Endodermal cell (in vitro differentiated cells): Measurements from ENCODE around the gene PPP1R1B. TPM values are rescaled to one million over a fixed set of nuclear protein-coding genes. Genes with fewer than 3 reads are reported as not detected.

Source experiments
- DNase-seq: peaks from one replicate; pipeline ENCODE4 v3.0.0-alpha.2; 2017
- H3K27ac ChIP-seq: 2 replicates; pipeline ENCODE4 v1.5.1; 2013; ENCODE audit warnings: mild to moderate bottlenecking, low read depth, low read length, moderate library complexity
- H3K27me3 ChIP-seq: 2 replicates; pipeline ENCODE4 v1.6.1; 2013; ENCODE audit warnings: mild to moderate bottlenecking, low read length, moderate library complexity; ENCODE audit not compliant: insufficient read depth, control insufficient read depth, poor library complexity, severe bottlenecking
- H3K36me3 ChIP-seq: 2 replicates; pipeline ENCODE4 v1.7.0; 2013; ENCODE audit warnings: mild to moderate bottlenecking, low read length, moderate library complexity; ENCODE audit not compliant: control insufficient read depth, insufficient read depth
- H3K4me1 ChIP-seq: one replicate; pipeline ENCODE4 v1.7.0; 2013; ENCODE audit warnings: low read length; ENCODE audit not compliant: control insufficient read depth, insufficient read depth
- H3K4me3 ChIP-seq: 2 replicates; pipeline ENCODE4 v1.5.1; 2013; ENCODE audit warnings: mild to moderate bottlenecking, low read length, moderate library complexity
- H3K9ac ChIP-seq: 2 replicates; pipeline ENCODE4 v1.6.1; 2013; ENCODE audit warnings: mild to moderate bottlenecking, low read length, moderate library complexity; ENCODE audit not compliant: poor library complexity, severe bottlenecking; ENCODE audit errors: extremely low read depth
- H3K9me3 ChIP-seq: 2 replicates; pipeline ENCODE4 v1.6.1; 2013; ENCODE audit warnings: mild to moderate bottlenecking, low read length, moderate library complexity; ENCODE audit not compliant: control insufficient read depth
- H3K27ac Mint-ChIP-seq: 2 replicates; pipeline ENCODE4 v1.8.0; 2020; ENCODE audit warnings: mixed read lengths
- H3K27me3 Mint-ChIP-seq: 2 replicates; pipeline ENCODE4 v1.8.0; 2021; ENCODE audit warnings: mild to moderate bottlenecking, mixed read lengths; ENCODE audit not compliant: insufficient read depth
- H3K36me3 Mint-ChIP-seq: 2 replicates; pipeline ENCODE4 v1.8.0; 2020; ENCODE audit warnings: low read depth, mixed read lengths
- H3K4me1 Mint-ChIP-seq: 2 replicates; pipeline ENCODE4 v1.8.0; 2020; ENCODE audit warnings: mixed read lengths
- H3K4me3 Mint-ChIP-seq: 2 replicates; pipeline ENCODE4 v1.8.0; 2020; ENCODE audit warnings: mild to moderate bottlenecking, moderate library complexity, mixed read lengths
- H3K9me3 Mint-ChIP-seq: 2 replicates; pipeline ENCODE4 v1.8.0; 2020; ENCODE audit warnings: mild to moderate bottlenecking, mixed read lengths
- WGBS, 2 experiments: methylation state at CpG; one replicate each; pipeline versions ENCODE4 v1.1.5 to v1.1.7; 2013; ENCODE audit warnings: missing lambda C conversion rate in 2 of 2, mixed read lengths in 1 of 2; ENCODE audit not compliant: insufficient coverage in 1 of 2, insufficient read length in 1 of 2; 5-methylcytosine and 5-hydroxymethylcytosine counted together
- total RNA-seq, 2 donors: library from RNA; stranded (reverse); fragmentation: NEBNext Ultra II Directional in 1 of 2; extraction: Animal tissue kit (Norgen Biotek cat#: 25700) in 1 of 2; gene quantifications; 2 replicates in 1 of 2; 3 replicates in 1 of 2; pipeline ENCODE4 v1.2.1, GENCODE V29; 2021
- TF ChIP-seq, protein P1 (sequence below): fragments of 200-600 bp; sonication (generic); conservative IDR thresholded peaks from 2 replicates; pipeline ENCODE4 v1.5.0; 2021; ENCODE audit warnings: antibody characterized with exemption, mild to moderate bottlenecking

Gene PPP1R1B
- total RNA-seq, 2 donors from 2014 or later: 1.0 to 2.1 TPM

DNA sequence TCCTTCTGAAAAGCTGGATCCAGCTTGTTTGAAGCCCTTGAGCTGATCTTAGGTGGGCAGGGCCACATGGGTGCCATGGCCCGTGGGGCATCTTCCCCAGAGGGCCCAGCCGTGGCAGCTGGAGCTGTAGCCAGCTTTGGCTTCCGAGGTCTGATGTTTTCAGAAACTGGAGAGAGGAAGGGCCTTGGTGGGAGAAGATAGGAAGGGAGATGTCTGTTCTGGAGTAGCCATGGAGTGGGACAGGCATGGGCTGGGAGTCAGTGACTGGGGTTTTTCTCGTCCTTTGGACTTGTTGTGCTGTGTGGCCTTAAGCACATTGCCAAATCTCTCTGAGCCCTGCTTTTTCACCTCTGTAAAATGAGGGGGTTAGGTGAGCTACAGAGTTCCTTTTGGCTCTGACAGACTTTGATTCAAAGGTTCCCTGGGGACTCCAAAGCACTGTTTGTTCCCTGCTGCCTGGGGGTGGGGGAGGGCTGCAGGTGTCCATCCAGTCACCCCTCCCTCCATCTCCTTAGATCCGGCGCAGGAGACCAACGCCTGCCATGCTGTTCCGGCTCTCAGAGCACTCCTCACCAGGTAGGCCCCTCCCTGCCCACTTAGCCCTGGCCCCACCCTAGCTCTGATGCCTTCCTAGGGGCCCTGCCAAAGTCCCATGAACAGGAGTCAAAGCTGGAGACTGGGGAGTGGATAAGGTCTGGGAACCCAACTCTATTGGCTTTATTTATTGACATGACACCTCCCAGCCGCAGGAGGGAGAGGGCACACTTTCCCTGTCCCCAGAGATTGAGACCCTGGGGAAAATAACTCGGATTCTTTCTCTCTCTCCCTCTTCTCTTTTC, 2.1 kb downstream of the PPP1R1B start:
- Mint-ChIP-seq H3K9me3 (no peaks in the 10 kb centered on the region), H3K4me3 (no peak overlapping the region), H3K27me3 (peaks cover 45% of the 10 kb centered on the region), H3K27ac (no peak overlapping the region), H3K4me1 (peaks cover 26% of the 10 kb centered on the region), H3K36me3 (no peaks in the 10 kb centered on the region)
- Histone ChIP-seq H3K27me3 (peaks cover 43% of the 10 kb centered on the region), H3K4me1 (peaks cover 10% of the 10 kb centered on the region), H3K9ac (no peak overlapping the region), H3K4me3 (no peak overlapping the region), H3K27ac (no peak overlapping the region), H3K9me3 (no peaks in the 10 kb centered on the region), H3K36me3 (no peaks in the 10 kb centered on the region)
- TF ChIP-seq, protein P1, sequence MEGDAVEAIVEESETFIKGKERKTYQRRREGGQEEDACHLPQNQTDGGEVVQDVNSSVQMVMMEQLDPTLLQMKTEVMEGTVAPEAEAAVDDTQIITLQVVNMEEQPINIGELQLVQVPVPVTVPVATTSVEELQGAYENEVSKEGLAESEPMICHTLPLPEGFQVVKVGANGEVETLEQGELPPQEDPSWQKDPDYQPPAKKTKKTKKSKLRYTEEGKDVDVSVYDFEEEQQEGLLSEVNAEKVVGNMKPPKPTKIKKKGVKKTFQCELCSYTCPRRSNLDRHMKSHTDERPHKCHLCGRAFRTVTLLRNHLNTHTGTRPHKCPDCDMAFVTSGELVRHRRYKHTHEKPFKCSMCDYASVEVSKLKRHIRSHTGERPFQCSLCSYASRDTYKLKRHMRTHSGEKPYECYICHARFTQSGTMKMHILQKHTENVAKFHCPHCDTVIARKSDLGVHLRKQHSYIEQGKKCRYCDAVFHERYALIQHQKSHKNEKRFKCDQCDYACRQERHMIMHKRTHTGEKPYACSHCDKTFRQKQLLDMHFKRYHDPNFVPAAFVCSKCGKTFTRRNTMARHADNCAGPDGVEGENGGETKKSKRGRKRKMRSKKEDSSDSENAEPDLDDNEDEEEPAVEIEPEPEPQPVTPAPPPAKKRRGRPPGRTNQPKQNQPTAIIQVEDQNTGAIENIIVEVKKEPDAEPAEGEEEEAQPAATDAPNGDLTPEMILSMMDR: no peak
- peak; percentile 58 for DNase-seq
- 69 to 72% methylated on average over 2 to 10 of the region's 10 CpGs for WGBS, 2 experiments

DNA sequence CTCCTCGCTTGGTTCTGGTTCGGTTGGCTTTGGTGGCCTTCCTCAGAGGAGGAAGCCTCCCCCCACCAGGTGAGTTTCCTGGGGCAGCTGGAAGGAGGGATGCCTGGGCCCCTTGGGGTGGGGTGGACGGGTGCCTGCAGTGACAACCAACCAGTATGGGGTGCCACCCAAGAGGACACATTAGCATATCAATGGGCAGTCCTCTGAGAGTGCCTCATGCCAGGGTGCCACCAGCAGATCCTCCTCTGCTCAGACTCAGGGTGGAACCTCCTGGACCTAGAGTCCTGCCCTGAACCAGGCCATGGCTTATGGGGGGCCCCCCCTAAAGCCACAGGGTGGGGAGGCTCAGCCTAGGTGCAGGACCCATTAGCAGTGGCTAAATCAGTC, 2.7 kb downstream of the PPP1R1B start:
- Mint-ChIP-seq H3K27me3 (peaks cover 41% of the 10 kb centered on the region), H3K9me3 (no peaks in the 10 kb centered on the region), H3K4me1 (peaks cover 26% of the 10 kb centered on the region), H3K4me3 (no peak overlapping the region), H3K27ac (no peak overlapping the region), H3K36me3 (no peaks in the 10 kb centered on the region)
- Histone ChIP-seq H3K36me3 (no peaks in the 10 kb centered on the region), H3K9ac (no peak overlapping the region), H3K4me3 (no peak overlapping the region), H3K27me3 (peaks cover 40% of the 10 kb centered on the region), H3K27ac (no peak overlapping the region), H3K4me1 (peaks cover 10% of the 10 kb centered on the region), H3K9me3 (no peaks in the 10 kb centered on the region)
- DNase-seq: no peak
- TF ChIP-seq, protein P1: no peak
- WGBS, 2 experiments: 75 to 85% methylated on average over 1 to 3 of the region's 3 CpGs

DNA sequence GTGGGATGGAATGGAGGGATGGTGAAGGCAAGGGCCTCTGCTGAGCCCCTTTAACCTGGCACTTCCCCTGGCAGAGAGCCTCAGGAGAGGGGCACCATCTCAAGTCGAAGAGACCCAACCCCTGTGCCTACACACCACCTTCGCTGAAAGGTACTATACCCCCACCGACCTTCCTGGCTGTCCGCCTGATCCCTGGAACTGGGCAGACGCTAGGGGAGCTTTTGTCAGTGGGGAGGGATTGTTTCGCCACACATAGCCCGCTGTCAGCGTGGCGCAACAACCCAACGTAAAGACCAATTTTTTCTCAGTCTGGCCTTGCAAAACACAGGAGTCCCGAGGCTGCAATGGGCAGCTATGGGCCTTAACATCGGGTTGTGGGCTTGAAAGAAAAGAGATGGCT, 3.1 kb downstream of the PPP1R1B start:
- no peak overlapping the region for H3K9ac ChIP-seq
- H3K4me1 ChIP-seq: peaks cover 10% of the 10 kb centered on the region
- H3K9me3 ChIP-seq: no peaks in the 10 kb centered on the region
- no peak overlapping the region for H3K27ac Mint-ChIP-seq
- peaks cover 36% of the 10 kb centered on the region for H3K27me3 ChIP-seq
- H3K4me1 Mint-ChIP-seq: peaks cover 26% of the 10 kb centered on the region
- no peak for DNase-seq
- H3K27ac ChIP-seq: no peak overlapping the region
- H3K36me3 ChIP-seq: no peaks in the 10 kb centered on the region
- TF ChIP-seq, protein P1: no peak
- no peaks in the 10 kb centered on the region for H3K9me3 Mint-ChIP-seq
- H3K4me3 Mint-ChIP-seq: no peak overlapping the region
- no peak overlapping the region for H3K4me3 ChIP-seq
- peaks cover 37% of the 10 kb centered on the region for H3K27me3 Mint-ChIP-seq
- WGBS, 2 experiments: 89 to 91% methylated on average over 12 of the region's 12 CpGs
- no peaks in the 10 kb centered on the region for H3K36me3 Mint-ChIP-seq
